ENCODE measurements around the gene SNX27. TPM values are rescaled to one million over a fixed set of nuclear protein-coding genes. Genes with fewer than 3 reads are reported as not detected.
A peak's percentile ranks its signal among the peaks of the same experiment; 100 is the strongest.
"Not testable (repeated sequence)": the region's sequence is repeated elsewhere in the genome, so short reads cannot be mapped to it uniquely, and the experiment has no call there.

SNX27 gene
- polyA plus RNA-seq, 1 donor = 18.9 TPM

- no peak for DNase-seq (ENCODE audit: low read depth)
Measured at GRCh38 chr1:151638812-151639211, 27.0 kb downstream of the SNX27 start.

GRCh38 chr1:151639466-151639865 lies 27.6 kb downstream of the SNX27 start:
- no peak for DNase-seq (ENCODE audit: low read depth)

DNA sequence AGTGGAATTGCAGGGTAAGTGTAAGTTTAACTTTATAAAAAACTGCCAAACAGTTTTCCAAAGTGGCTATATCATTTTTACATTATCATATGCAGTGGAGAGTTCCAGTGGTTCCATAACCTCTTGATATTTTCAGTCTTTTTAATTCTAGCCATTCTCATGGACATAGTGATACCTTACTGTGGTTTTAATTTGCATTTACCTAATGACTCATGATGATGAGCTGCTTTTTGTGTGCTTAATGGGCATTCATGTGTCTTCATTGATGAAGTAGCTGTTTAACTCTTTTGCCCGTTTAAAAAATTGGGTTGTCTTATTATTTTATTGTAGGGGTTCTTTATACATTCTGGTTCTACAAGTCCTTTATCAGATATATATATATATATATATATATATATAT lies 29.4 kb downstream of the SNX27 start:
- no peak for DNase-seq (ENCODE audit: low read depth)

DNA sequence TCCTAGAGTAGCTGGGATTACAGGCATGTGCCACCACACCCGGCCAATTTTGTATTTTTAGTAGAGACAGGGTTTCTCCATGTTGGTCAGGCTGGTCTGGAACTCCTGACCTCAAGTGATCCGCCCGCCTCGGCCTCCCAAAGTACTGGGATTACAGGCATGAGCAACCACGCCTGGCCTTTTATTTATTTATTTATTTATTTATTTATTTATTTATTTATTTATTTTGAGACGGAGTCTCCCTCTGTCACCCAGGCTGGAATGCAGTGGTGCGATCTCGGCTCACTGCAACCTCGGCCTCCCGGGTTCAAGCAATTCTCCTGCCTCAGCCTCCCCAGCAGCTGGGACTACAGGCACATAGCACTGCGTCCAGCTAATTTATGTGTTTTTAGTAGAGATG lies 31.2 kb downstream of the SNX27 start:
- DNase-seq (ENCODE audit: low read depth) = not testable (repeated sequence)

GRCh38 chr1:151644001-151644400 lies 32.2 kb downstream of the SNX27 start:
- no peak for DNase-seq (ENCODE audit: low read depth)

- no peak for DNase-seq (ENCODE audit: low read depth)
Measured at GRCh38 chr1:151653397-151653796, 41.5 kb downstream of the SNX27 start.

DNA sequence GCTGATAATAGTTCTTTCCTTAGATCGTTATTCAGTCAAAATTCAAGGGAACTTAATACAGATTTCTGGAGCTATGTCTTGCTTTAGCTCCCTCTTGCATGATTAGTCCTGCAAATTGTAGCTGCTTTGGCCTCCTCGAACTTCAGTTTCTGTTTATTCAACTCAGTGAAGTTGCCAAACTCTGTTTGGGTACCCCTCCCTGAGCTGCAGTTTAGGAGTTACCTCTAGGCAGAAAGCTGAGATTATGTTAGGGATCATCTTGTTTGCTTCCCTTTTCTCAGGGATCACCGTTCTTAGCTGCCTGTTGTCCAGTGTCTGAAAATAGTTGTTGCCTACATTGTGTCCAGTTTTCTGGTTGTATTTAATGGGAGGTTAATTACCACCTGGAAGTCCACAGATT lies 43.5 kb downstream of the SNX27 start:
- DNase-seq (ENCODE audit: low read depth) = no peak

DNA sequence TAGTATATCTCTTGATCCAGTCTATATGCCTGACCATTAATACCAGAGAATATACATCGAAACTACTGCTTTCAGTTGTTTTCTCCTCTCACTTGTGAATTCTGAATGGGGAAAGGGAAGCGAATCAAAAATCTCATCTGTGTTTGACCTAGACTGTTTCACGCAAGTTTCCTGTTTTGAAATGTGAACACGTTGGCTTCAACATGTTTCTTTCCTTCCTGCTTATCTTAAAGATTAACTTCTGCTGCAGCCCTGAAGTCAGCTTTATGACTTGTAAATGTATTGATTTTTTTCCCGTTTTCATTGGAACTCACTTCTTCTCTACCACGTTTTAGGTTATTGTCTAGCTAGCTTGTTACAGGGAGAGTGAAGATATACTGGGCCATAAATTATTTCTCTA lies 49.9 kb downstream of the SNX27 start:
- no peak for DNase-seq (ENCODE audit: low read depth)

- DNase-seq (ENCODE audit: low read depth) = no peak
Measured at GRCh38 chr1:151668090-151668489, 56.2 kb downstream of the SNX27 start.

GRCh38 chr1:151670036-151670675 lies 58.3 kb downstream of the SNX27 start:
- not testable (repeated sequence) for DNase-seq (ENCODE audit: low read depth)

DNA sequence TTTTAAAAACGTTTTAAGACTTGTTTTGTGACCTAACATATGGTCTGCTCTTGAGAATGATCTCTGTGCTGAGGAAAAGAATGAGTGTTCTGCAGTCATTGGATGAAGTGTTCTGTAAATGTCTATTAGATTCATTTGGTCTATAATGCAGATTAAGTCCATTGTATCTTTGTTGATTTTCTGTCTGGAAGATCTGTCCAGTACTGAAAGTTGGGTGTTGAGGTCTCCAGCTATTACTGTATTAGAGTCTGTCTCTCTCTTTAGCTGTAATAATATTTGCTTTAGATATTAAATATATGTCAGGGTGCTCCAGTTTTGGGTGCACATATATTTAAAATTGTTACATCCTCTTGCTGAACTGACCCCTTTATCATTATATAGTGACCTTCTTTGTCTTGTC lies 61.6 kb downstream of the SNX27 start:
- DNase-seq (ENCODE audit: low read depth) = no peak

DNA sequence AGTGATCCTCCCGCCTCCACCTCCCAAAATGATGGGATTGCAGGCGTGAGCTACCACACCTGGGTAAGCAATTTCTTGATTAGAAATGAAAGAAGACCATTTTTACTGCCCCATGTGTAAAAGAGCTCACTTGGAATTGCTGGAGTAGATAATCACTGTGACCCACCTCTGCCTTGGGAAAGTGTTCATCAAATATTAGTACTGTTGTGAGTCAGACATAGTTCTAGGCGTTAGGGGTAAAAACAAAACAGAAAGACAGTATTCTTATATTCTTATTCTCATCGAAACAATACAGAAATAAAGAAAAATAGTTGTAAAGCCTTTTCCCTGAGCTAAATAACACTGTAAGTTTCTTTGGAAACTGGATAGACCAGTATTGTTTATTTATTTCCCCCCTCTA lies 68.5 kb downstream of the SNX27 start:
- DNase-seq (ENCODE audit: low read depth) = no peak

DNA sequence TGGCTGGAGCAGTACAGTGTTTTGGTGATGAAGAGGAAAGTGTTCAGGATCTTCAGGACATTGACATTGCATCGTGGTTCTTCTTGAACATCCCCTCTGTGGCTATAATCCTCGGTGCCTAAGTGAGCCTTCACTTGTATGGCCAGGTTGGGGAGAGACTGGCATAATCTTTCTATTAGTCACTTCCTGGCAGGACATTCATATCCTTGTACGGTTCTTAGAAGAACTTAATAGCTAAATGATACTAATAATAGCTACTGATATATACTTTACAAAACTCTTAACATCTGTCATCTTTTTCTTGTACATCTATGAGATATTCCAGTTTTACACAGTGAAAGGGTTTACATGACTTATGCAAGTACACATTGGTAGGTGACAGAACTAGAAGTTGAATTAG lies 69.0 kb downstream of the SNX27 start:
- no peak for DNase-seq (ENCODE audit: low read depth)

DNA sequence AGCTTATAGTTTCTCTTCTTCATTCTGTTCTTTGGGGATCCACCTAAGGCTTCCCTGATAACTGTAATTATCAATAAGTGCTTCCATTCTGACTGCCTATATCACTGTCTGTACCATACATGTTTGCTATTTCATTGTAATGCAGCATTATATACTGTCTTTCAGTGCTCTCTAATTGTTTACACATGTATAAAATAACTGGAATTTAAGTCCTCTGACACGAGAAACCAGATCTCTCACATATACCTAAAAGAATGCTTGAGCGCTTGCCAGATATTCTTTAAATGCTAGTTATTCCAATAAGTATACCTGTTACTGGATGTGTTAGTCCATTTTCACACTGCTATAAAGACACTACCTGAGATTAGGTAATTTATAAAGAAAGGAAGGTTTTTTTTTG lies 70.1 kb downstream of the SNX27 start:
- DNase-seq (ENCODE audit: low read depth) = no peak

GRCh38 chr1:151682901-151683300 lies 71.1 kb downstream of the SNX27 start:
- DNase-seq (ENCODE audit: low read depth) = not testable (repeated sequence)

- DNase-seq (ENCODE audit: low read depth) = no peak
Measured at GRCh38 chr1:151684128-151684527, 72.3 kb downstream of the SNX27 start.

DNA sequence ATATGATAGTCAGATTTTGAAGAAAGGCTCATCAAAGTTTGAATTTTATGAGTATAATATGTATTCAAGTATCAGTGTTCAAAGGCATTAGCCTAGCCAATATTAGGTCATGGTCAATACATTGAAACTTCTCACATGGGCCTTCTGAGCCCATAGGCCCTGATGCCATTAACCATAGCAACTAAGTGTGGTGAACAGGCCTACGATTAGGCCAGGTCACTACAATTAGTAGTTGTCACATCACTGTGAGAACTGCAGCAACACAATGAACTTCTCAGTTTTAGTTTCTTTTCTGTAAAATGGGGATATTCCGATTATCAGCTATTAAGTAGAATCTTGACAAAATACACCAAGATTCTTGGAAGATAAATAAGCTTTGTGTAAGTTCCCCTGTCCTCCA lies 74.7 kb downstream of the SNX27 start:
- no peak for DNase-seq (ENCODE audit: low read depth)

- no peak for DNase-seq (ENCODE audit: low read depth)
Measured at GRCh38 chr1:151689494-151689893, 77.6 kb downstream of the SNX27 start.

DNA sequence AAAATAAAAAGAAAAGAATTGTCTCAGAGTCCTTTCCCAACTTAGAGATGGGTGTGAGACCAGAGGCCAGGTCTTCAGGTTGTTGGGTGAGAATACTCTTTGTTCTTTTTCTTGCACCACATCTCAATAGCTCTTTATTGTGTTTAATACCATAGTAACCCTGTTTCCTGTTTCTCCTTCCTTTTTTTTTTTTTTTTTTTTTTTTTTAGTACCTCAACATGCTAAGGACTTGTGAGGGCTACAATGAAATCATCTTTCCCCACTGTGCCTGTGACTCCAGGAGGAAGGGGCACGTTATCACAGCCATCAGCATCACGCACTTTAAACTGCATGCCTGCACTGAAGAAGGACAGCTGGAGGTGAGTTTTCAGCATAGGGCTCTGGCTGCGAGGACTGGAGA lies 80.4 kb downstream of the SNX27 start:
- no peak for DNase-seq (ENCODE audit: low read depth)

GRCh38 chr1:151693057-151693651 lies 81.3 kb downstream of the SNX27 start:
- DNase-seq (ENCODE audit: low read depth) = peak; percentile 8

GRCh38 chr1:151701515-151701914 lies 89.7 kb downstream of the SNX27 start:
- no peak for DNase-seq (ENCODE audit: low read depth)

- no peak for DNase-seq (ENCODE audit: low read depth)
Measured at GRCh38 chr1:151702936-151703335, 91.1 kb downstream of the SNX27 start.

DNA sequence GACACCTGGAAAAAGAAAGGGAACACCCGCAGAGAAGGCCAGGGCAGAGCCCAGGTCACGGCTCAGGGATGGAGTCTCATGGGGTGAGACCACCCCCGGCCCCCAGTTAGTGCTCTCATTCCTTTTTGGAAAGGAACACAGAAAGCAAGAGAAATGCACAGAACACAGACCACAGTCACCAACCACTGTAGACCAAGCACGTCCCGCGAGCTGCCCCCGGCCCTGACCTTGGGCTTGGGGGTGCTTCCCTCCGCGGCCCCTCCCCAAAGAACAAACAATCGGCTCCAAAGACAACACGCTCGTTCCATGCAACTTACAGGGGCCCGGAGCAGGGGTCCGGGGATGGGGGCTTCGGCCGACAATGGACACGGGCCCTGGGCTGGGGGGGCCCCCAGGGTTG lies 92.0 kb downstream of the SNX27 start:
- DNase-seq (ENCODE audit: low read depth) = no peak

DNA sequence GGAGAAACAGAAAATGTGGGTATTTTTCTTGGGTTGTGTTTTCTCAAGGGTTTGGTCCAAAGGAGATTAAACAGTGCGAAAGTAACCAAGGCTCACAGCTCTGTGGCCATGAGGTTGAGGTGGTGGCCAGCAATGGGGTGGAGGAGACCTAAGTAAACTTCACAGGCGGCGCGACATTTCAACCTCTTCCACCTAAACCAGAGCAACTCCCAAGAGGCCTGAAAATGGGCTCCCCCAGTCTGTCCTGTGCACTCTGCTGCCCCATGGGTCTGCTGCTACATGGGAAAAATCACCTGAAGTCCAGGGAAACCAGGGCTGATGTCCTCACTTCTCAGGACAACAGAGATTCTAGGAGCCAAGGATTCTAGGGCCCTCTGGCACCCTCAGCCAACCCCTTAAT lies 92.4 kb downstream of the SNX27 start:
- DNase-seq (ENCODE audit: low read depth) = no peak
